HEK293T (cell line): ENCODE measurements around the gene TRABD2B.

Experiments
- BHLHE40 ChIP-seq: fragments of 450-650 bp; IDR thresholded peaks from 2 replicates; pipeline ENCODE4 v1.6.1; 2016; ENCODE audit warnings: mild to moderate bottlenecking, moderate library complexity, borderline replicate concordance
- FOXA1 ChIP-seq: fragments of 450-650 bp; IDR thresholded peaks from 2 replicates; pipeline ENCODE4 v1.6.1; 2016; ENCODE audit warnings: mild to moderate bottlenecking
- SP1 ChIP-seq: fragments of 450-650 bp; IDR thresholded peaks from 2 replicates; pipeline ENCODE4 v1.6.1; 2017
- ZNF384 ChIP-seq: fragments of 450-650 bp; IDR thresholded peaks from 2 replicates; pipeline ENCODE4 v1.6.1; 2016

- TF ChIP-seq ZNF384 (no peak), FOXA1 (no peak), BHLHE40 (no peak), SP1 (no peak)
Observed at GRCh38 chr1:47796626-47797025, 200.6 kb downstream of the TRABD2B start.
